ENCODE measurements around the gene CNTN4. TPM values are rescaled to one million over a fixed set of nuclear protein-coding genes. Genes with fewer than 3 reads are reported as not detected.

Gene CNTN4
- total and polyA plus RNA-seq, 2 of the 8 experiments (the other 6 are each of a cell fraction or from before 2014, with no cell fraction given) = 0.41 to 2.2 TPM

- no peak for TF ChIP-seq ATF2 (IDR thresholded peaks at IDR 0.05; ENCODE audit: low read length)
- no peak for TF ChIP-seq CREB1 (IDR thresholded peaks at IDR 0.05)
- TF ChIP-seq CHD7 (IDR thresholded peaks at IDR 0.05; ENCODE audit: insufficient replicate concordance, low read length) = no peak
- TF ChIP-seq ASH2L (IDR thresholded peaks at IDR 0.05; ENCODE audit: low read length) = no peak
- TF ChIP-seq ATF3 (IDR thresholded peaks at IDR 0.05; ENCODE audit: insufficient read depth, low read depth, low read length) = no peak
These were observed 607.6 kb downstream of the CNTN4 start (continued) for GRCh38 chr3:2706144-2706835.
